GM12878 (cell line): ENCODE measurements around the gene SRCAP. TPM values are rescaled to one million over a fixed set of nuclear protein-coding genes. Genes with fewer than 3 reads are reported as not detected.

Experiments
- ATAC-seq: fragments of 200-7000 bp; cut with Tn5 transposase; 3 replicates; pipeline ENCODE4 v1.9.1; 2020; ENCODE audit warnings: mild to moderate bottlenecking, moderate library complexity
- BruUV-seq: library from RNA; stranded (reverse); fragments of 400-500 nt; replicated peaks from 2 replicates; lab custom pipeline; 2021; lab: Mats Ljungman, UMichigan
- CTCF ChIA-PET: fragments of 300-600 bp; sonication (Branson Sonifier 250); formaldehyde crosslinking; extraction: SDS; loops from one replicate; lab custom pipeline; 2021; ENCODE audit warnings: inconsistent platforms; lab: Yijun Ruan, JAX
- POLR2A ChIA-PET: fragments of 350-600 bp; formaldehyde crosslinking; extraction: SDS; loops from one replicate; lab custom pipeline; 2021; ENCODE audit warnings: inconsistent platforms; lab: Charles Lee
- RAD21 ChIA-PET: fragments of 300-600 bp; sonication (Branson Sonifier 250); formaldehyde crosslinking; loops from one replicate; lab custom pipeline; 2023; ENCODE audit warnings: antibody characterized with exemption; ENCODE audit not compliant: unreplicated experiment; lab: Charles Lee
- SMC1A ChIA-PET: fragments of 300-600 bp; sonication (Branson Sonifier 250); formaldehyde crosslinking; loops from one replicate; lab custom pipeline; 2023; ENCODE audit not compliant: unreplicated experiment, uncharacterized antibody; lab: Charles Lee
- DNase-seq: peaks from one replicate; pipeline ENCODE4 v3.0.0-alpha.2; 2011; ENCODE audit warnings: low read depth, low spot score
- FAIRE-seq: peaks from 3 replicates; lab custom pipeline; 2011; peaks lifted over from hg19 to GRCh38; lab: Jason Lieb, UNC
- H2AFZ ChIP-seq: 2 replicates; pipeline ENCODE4 v1.6.0; 2011; ENCODE audit warnings: low read depth, low read length, control low read depth; ENCODE audit not compliant: control insufficient read depth
- H3K27ac ChIP-seq: 2 replicates; pipeline ENCODE4 v1.5.1; 2011; ENCODE audit warnings: control low read depth; ENCODE audit not compliant: control insufficient read depth, insufficient read depth
- H3K27me3 ChIP-seq, 2 experiments: replicated peaks in 1 of 2; 2 replicates each; pipeline versions ENCODE4 v1.6.0 to v1.6.1; 2011; ENCODE audit warnings: low read length in 1 of 2; ENCODE audit not compliant: control insufficient read depth in 2 of 2, insufficient read depth in 2 of 2
- H3K36me3 ChIP-seq, 2 experiments: 2 replicates each; pipeline ENCODE4 v1.5.1; 2011; ENCODE audit warnings: low read length in 1 of 2; ENCODE audit not compliant: control insufficient read depth in 2 of 2, insufficient read depth in 2 of 2
- H3K4me1 ChIP-seq: 2 replicates; pipeline ENCODE4 v1.6.1; 2011; ENCODE audit warnings: mild to moderate bottlenecking, low read length, moderate library complexity, mixed read lengths; ENCODE audit not compliant: control insufficient read depth, insufficient read depth
- H3K4me2 ChIP-seq: 2 replicates; pipeline ENCODE4 v1.6.0; 2011; ENCODE audit warnings: control low read depth; ENCODE audit not compliant: control insufficient read depth, insufficient read depth
- H3K4me3 ChIP-seq: fragments of 200-600 bp; sonication (generic); 2 replicates; pipeline ENCODE4 v1.5.1; 2016
- H3K79me2 ChIP-seq: 2 replicates; pipeline ENCODE4 v1.6.0; 2011; ENCODE audit warnings: low read length; ENCODE audit not compliant: control insufficient read depth, insufficient read depth
- H3K9ac ChIP-seq: 2 replicates; pipeline ENCODE4 v1.8.0; 2011; ENCODE audit warnings: low read length, control low read depth, mixed read lengths; ENCODE audit not compliant: control insufficient read depth, insufficient read depth
- H3K9me3 ChIP-seq: replicated peaks from 3 replicates; pipeline ENCODE4 v1.5.1; 2011; ENCODE audit warnings: mild to moderate bottlenecking, low read length; ENCODE audit not compliant: control insufficient read depth, insufficient read depth
- H4K20me1 ChIP-seq: 2 replicates; pipeline ENCODE4 v1.6.0; 2011; ENCODE audit not compliant: control insufficient read depth, insufficient read depth
- GATAD2B ChIP-seq: fragments of 450-650 bp; conservative IDR thresholded peaks from 2 replicates; pipeline ENCODE4 v1.6.1; 2017; ENCODE audit warnings: low read depth, mild to moderate bottlenecking, moderate library complexity
- HCFC1 ChIP-seq: fragments of 150-350 bp; IDR thresholded peaks from 2 replicates; pipeline ENCODE4 v1.6.1; 2014; ENCODE audit warnings: low read length
- HDAC2 ChIP-seq: fragments of 200-600 bp; sonication (generic); IDR thresholded peaks from 2 replicates; pipeline ENCODE4 v1.6.1; 2017
- MLLT1 ChIP-seq: fragments of 450-650 bp; IDR thresholded peaks from 2 replicates; pipeline ENCODE4 v1.6.1; 2016; ENCODE audit warnings: mild to moderate bottlenecking
- WGBS: methylation state at CpG from one replicate; pipeline ENCODE4 v1.1.6; 2016; ENCODE audit warnings: low lambda C conversion rate; ENCODE audit not compliant: insufficient replicate concordance, insufficient coverage; ENCODE audit errors: missing lambda C conversion rate; 5-methylcytosine and 5-hydroxymethylcytosine counted together
- in situ Hi-C: fragments of 300-500 bp; cut with MboI; formaldehyde crosslinking; loops from 9 replicates; pipeline ENCODE4 v1.14.3; 2018; ENCODE audit warnings: mixed read lengths
- intact Hi-C: fragments of 100-400 bp; cut with micrococcal nuclease; formaldehyde crosslinking; loops from one replicate; pipeline ENCODE4 v1.14.2; 2022; ENCODE audit not compliant: unreplicated experiment
- polyA plus RNA-seq, 11 experiments: library from polyadenylated mRNA; depleted of rRNA in 4 of 11; unstranded in 6 of 11; stranded (reverse) in 5 of 11; fragments of >200 nt; fragmentation: Nextera tagmentation in 4 of 11; fragmentation: Illumina TruSeq in 1 of 11; extraction: Ambion mirVana in 4 of 11; extraction: Trizol in 1 of 11; gene quantifications; 1 replicate in 1 of 11; 2 replicates in 10 of 11; pipeline versions ENCODE4 v1.2.1 to v1.2.3, GENCODE V29; 2011 to 2016; ENCODE audit warnings: inconsistent platforms in 2 of 11, missing spikeins in 2 of 11, low read depth in 1 of 11
- total RNA-seq, 4 experiments: library from RNA; depleted of rRNA in 3 of 4; stranded (reverse); fragments of >200 nt in 3 of 4; fragmentation: Illumina TruSeq in 1 of 4; extraction: Trizol in 1 of 4; gene quantifications; 2 replicates each; pipeline versions ENCODE4 v1.2.1 to v1.2.3, GENCODE V29; 2013 to 2021

The SRCAP gene
- total and polyA plus RNA-seq, 10 of the 15 experiments (the other 5 are each of a cell fraction or from before 2014, with no cell fraction given) = 0.24 to 58.4 (median 11.6) TPM

GRCh38 chr16:30660424-30661261 lies 38.3 kb upstream of the SRCAP start (continued):
- TF ChIP-seq MLLT1 = peak; percentile 79
- no peak for TF ChIP-seq GATAD2B
- TF ChIP-seq HCFC1 = 0 out of 2 replicates have a peak, but pooled peaks have one; percentile 6

GRCh38 chr16:30662449-30662848 lies 36.5 kb upstream of the SRCAP start:
- no peaks in the 10 kb centered on the region for H3K27me3 ChIP-seq
- intact Hi-C loops = no loop called here
- no TSS peak for BruUV-seq
- RAD21 ChIA-PET = interaction anchor here (4.4 kb wide), 1 partner anchor 32 kb away, joined by 64 read pairs; no protein-coding TSS in a partner anchor
- H3K36me3 ChIP-seq = peaks cover 24 to 29% of the 10 kb centered on the region in 2 experiments
- no peak overlapping the region for H3K27ac ChIP-seq
- CTCF ChIA-PET = interaction anchor here (4.8 kb wide), 1 partner anchor 33 kb away, joined by 61 read pairs; no protein-coding TSS in a partner anchor
- H3K9ac ChIP-seq = no peak overlapping the region
- peak overlapping the region; percentile 98 for H3K4me2 ChIP-seq
- DNase-seq (no peak), ATAC-seq (no peak), FAIRE-seq (no peak)
- in situ Hi-C loops = loop anchor here (5.0 to 25.0 kb wide), 2 partner anchors 35 to 1225 kb away; partner anchors contain the start of gene SRCAP
- WGBS = 90% methylated on average over 11 of the region's 17 CpGs
- no peaks in the 10 kb centered on the region; the same call in 2 of the 3 replicates for H3K9me3 ChIP-seq
- SMC1A ChIA-PET = interaction anchor here (1.1 to 4.6 kb wide), 2 partner anchors 32 to 35 kb away, joined by 3 to 80 read pairs; no protein-coding TSS in a partner anchor
- no peak for TF ChIP-seq HDAC2
- H3K4me3 ChIP-seq = peak overlapping the region; percentile 89; the same call in 1 of the 2 replicates
- no peak overlapping the region for H2AFZ ChIP-seq
- peaks cover 48% of the 10 kb centered on the region for H3K79me2 ChIP-seq
- 0 out of 2 replicates have a peak, but pooled peaks cover 4% of the 10 kb centered on the region for H4K20me1 ChIP-seq
- H3K4me1 ChIP-seq = peaks cover 16% of the 10 kb centered on the region
- POLR2A ChIA-PET = interaction anchor here (0.9 to 4.8 kb wide), 3 partner anchors 12 to 35 kb away, joined by 4 to 36 read pairs (median 19); partner anchors contain the start of gene PRR14
